ENCODE results near the gene PLD5. TPM values are rescaled to one million over a fixed set of nuclear protein-coding genes. Genes with fewer than 3 reads are reported as not detected.

PLD5 gene
- total RNA-seq, 2 donors from 2014 or later, result 0.05 to 1.0 TPM

DNA sequence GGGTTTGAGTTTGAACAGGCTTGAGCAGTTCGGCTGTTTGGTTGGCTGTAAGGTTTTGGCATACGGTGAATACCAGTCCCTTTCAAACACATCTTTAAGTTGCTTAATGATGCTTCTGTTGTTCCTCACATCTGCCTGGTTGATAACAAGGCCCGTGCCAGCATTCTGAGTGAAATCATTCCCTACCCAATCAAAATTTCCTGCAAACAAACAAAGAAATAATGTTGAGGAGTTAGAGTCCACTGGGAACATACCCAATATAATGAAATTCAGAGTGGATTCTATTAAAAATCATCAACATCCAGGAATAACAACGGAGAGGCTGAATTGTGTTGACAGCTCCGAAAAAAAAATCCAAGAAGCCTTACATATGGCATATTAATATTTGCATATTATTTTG is 434.6 kb downstream of the PLD5 start:
- H3K27ac ChIP-seq, result no peak overlapping the region
- no peaks in the 10 kb centered on the region for H3K9me3 ChIP-seq
- intact Hi-C loops (cut with DNase I), result no loop called here
- no peak overlapping the region for H3K4me3 ChIP-seq
- H3K36me3 ChIP-seq, result no peaks in the 10 kb centered on the region
- WGBS, result 59% methylated on average over 5 of the region's 5 CpGs
- no peak for DNase-seq (ENCODE audit: low spot score)
- H3K4me1 ChIP-seq (replicated peaks), result no peaks in the 10 kb centered on the region
- no peaks in the 10 kb centered on the region for H3K27me3 ChIP-seq (replicated peaks; ENCODE audit: insufficient read depth)
- TF ChIP-seq POLR2AphosphoS5 (IDR thresholded peaks at IDR 0.05), result no peak
- TF ChIP-seq POLR2A (IDR thresholded peaks at IDR 0.05), result no peak
- TF ChIP-seq, protein P1, sequence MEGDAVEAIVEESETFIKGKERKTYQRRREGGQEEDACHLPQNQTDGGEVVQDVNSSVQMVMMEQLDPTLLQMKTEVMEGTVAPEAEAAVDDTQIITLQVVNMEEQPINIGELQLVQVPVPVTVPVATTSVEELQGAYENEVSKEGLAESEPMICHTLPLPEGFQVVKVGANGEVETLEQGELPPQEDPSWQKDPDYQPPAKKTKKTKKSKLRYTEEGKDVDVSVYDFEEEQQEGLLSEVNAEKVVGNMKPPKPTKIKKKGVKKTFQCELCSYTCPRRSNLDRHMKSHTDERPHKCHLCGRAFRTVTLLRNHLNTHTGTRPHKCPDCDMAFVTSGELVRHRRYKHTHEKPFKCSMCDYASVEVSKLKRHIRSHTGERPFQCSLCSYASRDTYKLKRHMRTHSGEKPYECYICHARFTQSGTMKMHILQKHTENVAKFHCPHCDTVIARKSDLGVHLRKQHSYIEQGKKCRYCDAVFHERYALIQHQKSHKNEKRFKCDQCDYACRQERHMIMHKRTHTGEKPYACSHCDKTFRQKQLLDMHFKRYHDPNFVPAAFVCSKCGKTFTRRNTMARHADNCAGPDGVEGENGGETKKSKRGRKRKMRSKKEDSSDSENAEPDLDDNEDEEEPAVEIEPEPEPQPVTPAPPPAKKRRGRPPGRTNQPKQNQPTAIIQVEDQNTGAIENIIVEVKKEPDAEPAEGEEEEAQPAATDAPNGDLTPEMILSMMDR (IDR thresholded peaks at IDR 0.05), result no peak

DNA sequence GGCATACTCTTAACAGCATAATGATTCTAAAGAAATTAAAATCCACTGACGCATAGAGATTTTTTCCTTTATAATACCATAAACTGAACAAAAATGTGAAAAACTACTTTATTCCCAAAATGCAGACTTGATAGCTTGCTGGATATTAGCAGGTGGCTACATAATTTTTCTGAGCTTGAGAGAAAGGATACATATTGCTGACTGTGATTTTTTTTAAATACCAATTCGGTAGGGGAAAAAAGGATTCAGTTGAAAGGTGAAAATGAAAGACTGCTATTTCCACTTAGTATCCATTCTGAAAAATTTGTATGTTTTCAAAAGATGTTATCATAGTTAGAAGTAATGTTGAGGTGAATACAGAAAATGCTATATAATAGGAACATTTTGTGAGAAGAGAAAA is 435.6 kb downstream of the PLD5 start:
- Histone ChIP-seq H3K36me3 (no peaks in the 10 kb centered on the region), H3K4me3 (no peak overlapping the region), H3K4me1 (replicated peaks) (no peaks in the 10 kb centered on the region), H3K27ac (no peak overlapping the region), H3K9me3 (no peaks in the 10 kb centered on the region), H3K27me3 (replicated peaks; ENCODE audit: insufficient read depth) (no peaks in the 10 kb centered on the region)
- intact Hi-C loops (cut with DNase I), result no loop called here
- TF ChIP-seq POLR2AphosphoS5 (IDR thresholded peaks at IDR 0.05) (no peak), POLR2A (IDR thresholded peaks at IDR 0.05) (no peak)
- TF ChIP-seq, protein P1 (IDR thresholded peaks at IDR 0.05), result no peak
- WGBS, result 86% methylated on average over 2 of the region's 2 CpGs
- no peak for DNase-seq (ENCODE audit: low spot score)

DNA sequence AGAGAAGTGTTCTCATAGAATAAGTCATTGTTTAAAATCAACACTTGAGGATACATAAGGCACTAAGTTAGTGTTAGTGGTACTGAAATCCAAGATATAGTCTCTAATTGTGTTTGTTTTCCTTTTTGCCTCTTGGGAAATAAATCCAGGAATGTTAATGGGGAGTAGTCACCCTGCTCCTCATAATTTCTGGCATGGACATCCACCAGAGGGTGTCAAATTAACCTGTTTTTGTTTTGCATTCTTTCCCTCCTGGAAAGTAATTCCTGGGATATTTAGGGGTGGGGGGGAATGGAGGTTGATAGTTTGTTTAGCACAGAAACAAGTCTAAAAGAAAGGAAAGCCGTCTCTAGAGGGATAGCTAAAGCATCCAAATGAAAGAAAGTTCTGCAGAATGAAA is 437.8 kb downstream of the PLD5 start:
- Histone ChIP-seq H3K36me3 (no peaks in the 10 kb centered on the region), H3K9me3 (no peaks in the 10 kb centered on the region), H3K27me3 (replicated peaks; ENCODE audit: insufficient read depth) (no peaks in the 10 kb centered on the region), H3K4me3 (no peak overlapping the region), H3K27ac (no peak overlapping the region), H3K4me1 (replicated peaks) (no peaks in the 10 kb centered on the region)
- intact Hi-C loops (cut with DNase I), result no loop called here
- 63% methylated on average over 1 of the region's 1 CpG for WGBS
- TF ChIP-seq POLR2A (IDR thresholded peaks at IDR 0.05) (no peak), POLR2AphosphoS5 (IDR thresholded peaks at IDR 0.05) (no peak)
- TF ChIP-seq, protein P1 (IDR thresholded peaks at IDR 0.05), result no peak
- no peak for DNase-seq (ENCODE audit: low spot score)

DNA sequence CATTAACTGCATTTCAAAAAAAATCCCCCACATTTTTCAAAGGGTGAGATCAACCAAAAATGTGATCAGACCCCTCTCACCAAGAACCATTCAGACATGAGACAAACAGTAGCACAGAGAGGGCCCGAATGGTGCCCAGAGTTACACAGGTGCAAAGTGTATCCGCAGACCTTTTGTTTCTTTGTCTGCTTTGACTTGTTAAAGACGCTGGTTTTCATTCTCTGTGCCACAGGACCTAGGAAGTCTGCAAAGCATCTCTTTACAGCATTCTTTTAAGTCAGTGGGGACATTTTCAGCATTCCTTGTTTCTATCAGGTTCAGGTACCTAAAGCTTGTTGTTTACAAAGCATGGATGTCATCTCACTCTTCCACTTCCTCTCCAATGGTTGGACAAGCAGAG is 438.4 kb downstream of the PLD5 start:
- TF ChIP-seq POLR2AphosphoS5 (IDR thresholded peaks at IDR 0.05), result no peak
- no peaks in the 10 kb centered on the region for H3K9me3 ChIP-seq
- no peak overlapping the region for H3K4me3 ChIP-seq
- H3K4me1 ChIP-seq (replicated peaks), result no peaks in the 10 kb centered on the region
- intact Hi-C loops (cut with DNase I), result no loop called here
- no peak for DNase-seq (ENCODE audit: low spot score)
- H3K27me3 ChIP-seq (replicated peaks; ENCODE audit: insufficient read depth), result no peaks in the 10 kb centered on the region
- 41% methylated on average over 3 of the region's 3 CpGs for WGBS
- H3K27ac ChIP-seq, result no peak overlapping the region
- no peaks in the 10 kb centered on the region for H3K36me3 ChIP-seq

DNA sequence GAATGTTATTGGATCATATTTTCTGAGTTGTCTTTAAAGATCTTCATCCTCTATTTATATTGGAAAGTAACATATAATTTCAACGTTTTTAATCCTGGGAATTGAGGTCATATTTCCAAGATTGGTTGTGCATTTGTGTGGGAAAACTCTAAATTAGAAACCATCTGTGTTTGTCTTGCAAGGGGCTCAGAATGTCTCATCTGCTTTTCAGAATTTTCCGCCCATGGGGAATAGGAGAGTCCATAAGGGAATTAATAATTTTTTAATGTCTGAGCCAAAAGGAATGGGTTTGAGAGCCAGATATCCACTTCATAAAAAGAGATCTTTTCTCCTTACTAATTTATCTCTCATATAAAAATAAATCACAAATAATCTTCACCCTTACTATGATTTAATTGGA is 440.8 kb downstream of the PLD5 start:
- intact Hi-C loops (cut with DNase I), result no loop called here
- 61% methylated on average over 2 of the region's 2 CpGs for WGBS

More for the DNA sequence above, 440.8 kb downstream of the PLD5 start:
- no peak overlapping the region for H3K4me3 ChIP-seq
- no peaks in the 10 kb centered on the region for H3K9me3 ChIP-seq
- H3K36me3 ChIP-seq, result no peaks in the 10 kb centered on the region
- no peak for DNase-seq (ENCODE audit: low spot score)
- no peaks in the 10 kb centered on the region for H3K27me3 ChIP-seq (replicated peaks; ENCODE audit: insufficient read depth)
- no peak overlapping the region for H3K27ac ChIP-seq
- H3K4me1 ChIP-seq (replicated peaks), result no peaks in the 10 kb centered on the region
- TF ChIP-seq POLR2A (IDR thresholded peaks at IDR 0.05) (no peak), POLR2AphosphoS5 (IDR thresholded peaks at IDR 0.05) (no peak)
- TF ChIP-seq, protein P1 (IDR thresholded peaks at IDR 0.05), result no peak
